HG03575 (cell line): ENCODE measurements around the gene CES3.

Source experiments
- ATAC-seq: cut with Tn5 transposase; IDR thresholded peaks from one replicate; pipeline ENCODE4 v1.9.1; 2021; ENCODE audit not compliant: unreplicated experiment, insufficient number of reproducible peaks, low FRiP score; ENCODE audit errors: extremely low read depth

The CES3 gene

DNA sequence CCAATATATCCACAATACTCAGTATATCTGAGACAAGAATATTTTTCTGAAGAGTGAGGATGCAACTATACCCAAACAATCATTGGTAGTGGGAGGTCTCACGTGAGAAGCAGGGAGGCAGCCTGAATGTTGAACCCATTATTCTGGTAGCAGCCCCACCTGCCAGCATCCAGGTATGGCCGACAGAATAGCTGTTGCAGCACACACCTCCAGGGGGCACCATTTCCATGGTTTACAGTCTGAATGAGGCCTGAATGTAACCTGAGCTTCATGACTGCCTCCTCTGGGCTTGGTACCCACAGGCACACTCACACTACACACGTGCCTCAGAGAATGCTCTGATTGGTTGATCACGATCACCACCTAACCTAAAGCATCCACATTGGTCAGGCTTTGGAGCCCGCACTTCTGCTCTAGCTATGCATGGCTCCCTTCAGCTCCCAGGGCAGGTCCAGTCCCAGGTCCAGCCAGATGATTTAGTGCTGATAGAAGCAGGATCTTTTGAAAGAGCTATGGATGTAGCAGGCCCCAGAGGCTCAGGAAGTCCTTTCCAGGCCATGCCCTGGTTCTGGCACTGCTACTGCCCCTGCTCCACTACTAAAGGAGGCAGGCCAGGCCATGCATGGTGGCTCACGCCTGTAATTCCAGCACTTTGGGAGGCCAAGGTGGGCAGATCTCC lies 56.9 kb downstream of the CES3 start:
- ATAC-seq, result no peak

DNA sequence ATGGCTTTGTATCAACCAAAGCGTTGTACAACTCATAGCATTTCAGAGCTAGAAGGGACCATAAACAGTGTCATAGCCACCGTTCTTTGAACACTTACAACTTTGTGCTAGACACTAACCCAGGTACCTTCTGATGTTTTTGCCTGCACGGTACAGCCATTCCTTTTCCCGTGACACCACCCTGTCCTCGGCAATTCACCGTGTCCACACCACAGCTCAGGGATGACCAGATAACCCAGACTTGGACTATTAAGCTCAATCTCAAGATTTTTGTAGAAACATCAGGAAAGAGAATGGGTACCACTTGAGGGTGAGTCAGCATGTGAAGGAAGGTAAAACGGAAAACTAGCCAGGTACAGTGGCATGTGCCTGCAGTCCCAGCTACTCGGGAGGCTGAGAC lies 58.1 kb downstream of the CES3 start:
- ATAC-seq, result no peak

DNA sequence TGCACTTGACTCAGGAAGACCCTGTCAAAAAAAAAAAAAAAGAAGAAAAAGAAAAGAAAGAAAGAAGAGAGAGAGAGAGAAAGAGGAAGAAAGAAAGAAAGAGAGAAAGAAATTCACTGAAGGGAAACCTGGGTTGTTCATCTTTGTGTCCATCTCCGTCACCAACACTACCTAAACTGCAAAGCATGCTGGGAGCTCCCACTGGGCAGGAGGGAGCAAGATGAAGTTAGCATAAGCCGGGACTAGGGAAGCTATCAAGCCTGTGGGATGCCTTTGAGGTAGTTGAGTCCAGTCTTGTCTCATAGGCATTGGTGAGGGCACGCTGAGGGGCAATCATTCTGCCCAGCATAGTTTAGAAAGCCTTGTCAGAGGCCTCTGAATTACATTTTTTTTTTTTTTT lies 60.3 kb downstream of the CES3 start:
- no peak for ATAC-seq

DNA sequence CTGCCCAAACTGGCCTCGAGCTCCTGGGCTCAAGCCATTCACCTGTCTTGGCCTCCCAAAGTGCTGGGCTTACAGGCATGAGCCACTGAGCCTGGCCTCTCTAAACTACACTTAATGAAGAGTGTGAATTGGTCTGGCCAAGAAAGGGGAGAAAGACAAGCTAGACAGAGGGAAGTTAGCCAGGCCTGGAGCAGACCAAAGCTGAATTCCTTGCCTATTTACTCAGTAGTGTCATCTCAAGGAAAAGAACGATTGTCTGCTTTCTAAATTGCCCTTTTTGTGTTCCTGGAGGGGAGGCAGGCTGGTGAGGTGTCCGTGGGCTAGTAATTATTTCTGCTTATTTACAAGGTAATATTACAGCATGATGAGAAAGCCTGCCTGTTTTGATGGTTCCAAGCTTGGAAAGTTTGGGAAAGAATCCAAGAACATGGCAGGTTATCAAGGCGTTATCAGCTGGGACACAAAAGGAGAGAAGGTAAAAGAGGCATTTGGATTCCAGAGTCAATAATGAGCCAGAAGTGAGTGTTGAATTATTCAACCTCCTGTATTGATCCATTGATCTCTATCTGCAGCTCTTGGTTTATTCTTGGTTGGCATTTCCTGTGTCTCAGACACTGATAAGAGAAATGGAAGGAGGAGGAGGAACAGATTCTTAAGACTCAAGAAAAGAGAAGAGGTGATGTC lies 61.6 kb downstream of the CES3 start:
- ATAC-seq, result no peak

DNA sequence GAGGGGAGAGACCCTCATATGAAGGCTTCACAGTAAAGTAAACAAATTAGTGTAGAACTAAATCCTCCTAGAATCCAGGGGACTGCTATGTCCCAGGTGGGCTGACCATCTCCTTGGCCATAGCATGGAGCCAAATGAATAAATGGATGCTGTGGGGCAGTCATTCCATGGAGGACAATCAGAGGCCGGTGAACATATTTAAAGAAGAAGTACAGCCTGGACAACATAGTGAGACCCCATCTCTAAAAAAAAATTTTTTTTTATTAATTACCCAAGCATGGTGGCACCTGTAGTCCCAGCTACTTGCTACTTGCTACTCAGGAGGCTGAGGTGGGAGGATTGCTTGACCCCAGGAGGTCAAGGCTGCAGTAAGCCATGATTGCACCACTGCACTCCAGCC lies 62.6 kb downstream of the CES3 start:
- no peak for ATAC-seq
